Erythroblast (primary cell): Measurements from ENCODE around the gene ELOF1.

Experiments used
- GATA1 ChIP-seq: IDR thresholded peaks from 2 replicates; pipeline ENCODE4 v1.6.1; 2011; ENCODE audit warnings: low read depth, mild to moderate bottlenecking, control low read depth, low read length, moderate library complexity
- POLR2A ChIP-seq: IDR thresholded peaks from 2 replicates; pipeline ENCODE4 v1.6.1; 2011; ENCODE audit warnings: mild to moderate bottlenecking, low read length

DNA sequence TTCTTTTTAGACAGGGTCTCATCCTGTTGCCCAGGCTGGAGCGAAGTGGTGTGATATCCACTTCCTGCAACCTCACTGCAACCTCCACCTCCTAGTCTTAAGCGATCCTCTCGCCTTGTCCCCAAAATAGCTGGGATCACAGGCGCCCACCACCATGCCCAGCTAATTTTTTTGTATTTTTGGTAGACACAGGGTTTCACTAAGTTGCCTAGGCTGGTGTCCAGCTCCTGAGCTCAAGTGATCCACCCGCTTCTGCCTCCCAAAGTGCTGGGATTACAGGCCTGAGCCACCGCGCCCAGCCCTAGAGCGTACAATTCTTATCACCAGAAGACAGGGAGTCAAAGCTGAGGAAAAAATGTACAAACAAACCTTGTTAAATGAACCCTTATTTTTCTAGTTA is 4.5 kb upstream of the ELOF1 start:
- TF ChIP-seq POLR2A, result peak; percentile 51
- no peak for TF ChIP-seq GATA1
